Kidney glomerular epithelial cell (primary cell): ENCODE results near the gene NKX1-1.
"Not testable (repeated sequence)": the region's sequence is repeated elsewhere in the genome, so short reads cannot be mapped to it uniquely, and the experiment has no call there.

Source experiments
- DNase-seq: peaks from one replicate; lab custom pipeline; 2025; lab: John Stamatoyannopoulos, UW

The NKX1-1 gene

GRCh38 chr4:1406394-1406980 is at the start of gene NKX1-1:
NKX1-1 (minus strand) TSS chr4:1406442; CDS start chr4:1406442, 0 bp downstream.
- no peak for DNase-seq

GRCh38 chr4:1453731-1454130 is 47.5 kb upstream of the NKX1-1 start:
- DNase-seq, result no peak

- no peak for DNase-seq
Measured at GRCh38 chr4:1452431-1453051, 46.3 kb upstream of the NKX1-1 start.

GRCh38 chr4:1451752-1452122 is 45.5 kb upstream of the NKX1-1 start:
- DNase-seq, result no peak

GRCh38 chr4:1451106-1451751 is 45.0 kb upstream of the NKX1-1 start:
- no peak for DNase-seq

GRCh38 chr4:1449833-1450741 is 43.8 kb upstream of the NKX1-1 start:
- no peak for DNase-seq

GRCh38 chr4:1449475-1449832 is 43.2 kb upstream of the NKX1-1 start:
- no peak for DNase-seq

GRCh38 chr4:1448589-1449420 is 42.6 kb upstream of the NKX1-1 start:
- DNase-seq, result no peak

GRCh38 chr4:1447676-1448588 is 41.7 kb upstream of the NKX1-1 start:
- DNase-seq, result no peak

GRCh38 chr4:1446502-1447386 is 40.5 kb upstream of the NKX1-1 start:
- DNase-seq, result no peak

GRCh38 chr4:1445716-1446445 is 39.6 kb upstream of the NKX1-1 start:
- no peak for DNase-seq

GRCh38 chr4:1443688-1444172 is 37.5 kb upstream of the NKX1-1 start:
- not testable (repeated sequence) for DNase-seq

GRCh38 chr4:1427010-1427409 is 20.8 kb upstream of the NKX1-1 start:
- no peak for DNase-seq

GRCh38 chr4:1421657-1422056 is 15.4 kb upstream of the NKX1-1 start:
- no peak for DNase-seq

- no peak for DNase-seq
Measured at GRCh38 chr4:1419708-1420107, 13.5 kb upstream of the NKX1-1 start.

- no peak for DNase-seq
Measured at GRCh38 chr4:1418494-1419285, 12.4 kb upstream of the NKX1-1 start.

GRCh38 chr4:1417522-1418390 is 11.5 kb upstream of the NKX1-1 start:
- no peak for DNase-seq
